HCEC 1CT (cell line): ENCODE measurements around the gene CCBE1.
"Not testable (repeated sequence)": the region's sequence is repeated elsewhere in the genome, so short reads cannot be mapped to it uniquely, and the experiment has no call there.

Source experiments
- DNase-seq: peaks from one replicate; pipeline ENCODE4 v3.0.0-alpha.2; 2017

The CCBE1 gene

DNA sequence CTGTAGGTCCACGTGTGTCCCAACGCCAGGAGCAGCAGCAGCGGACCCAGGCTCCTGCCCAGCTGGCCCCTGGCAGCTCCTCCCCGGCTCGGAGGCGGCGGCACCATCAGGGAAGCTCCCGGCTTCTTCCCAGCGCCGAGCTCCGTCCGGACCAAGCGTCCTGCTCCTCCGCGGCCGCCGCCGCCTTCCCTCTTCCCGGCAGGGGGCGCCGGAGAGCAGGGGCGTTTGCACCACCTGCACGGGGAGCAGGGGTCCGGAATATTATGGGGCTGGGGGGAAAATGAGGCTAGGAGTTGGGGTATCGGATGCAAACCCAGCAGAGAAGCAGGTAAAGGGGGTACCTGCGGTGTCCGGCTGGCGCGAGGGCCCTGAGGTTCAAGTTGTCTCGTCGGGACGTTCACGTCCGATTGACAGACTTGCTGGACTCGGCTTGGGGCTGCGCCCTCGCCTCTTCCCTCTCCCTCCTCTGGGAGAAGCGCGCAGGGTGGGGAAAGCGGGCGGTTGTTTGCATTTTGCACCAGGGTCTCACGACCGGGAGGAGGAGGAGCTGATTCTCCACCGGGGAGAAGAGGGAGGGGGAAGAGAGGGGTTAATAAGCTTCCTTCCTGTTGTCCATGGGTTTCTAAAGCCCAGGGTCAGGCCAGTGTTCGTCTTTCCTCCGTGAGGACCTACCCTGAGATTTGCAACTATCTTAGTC is at the start of gene CCBE1:
Gene CCBE1, minus strand, starts transcription at position 188 of the 697 bp plus-strand sequence.
- DNase-seq, result peak; percentile 73

DNA sequence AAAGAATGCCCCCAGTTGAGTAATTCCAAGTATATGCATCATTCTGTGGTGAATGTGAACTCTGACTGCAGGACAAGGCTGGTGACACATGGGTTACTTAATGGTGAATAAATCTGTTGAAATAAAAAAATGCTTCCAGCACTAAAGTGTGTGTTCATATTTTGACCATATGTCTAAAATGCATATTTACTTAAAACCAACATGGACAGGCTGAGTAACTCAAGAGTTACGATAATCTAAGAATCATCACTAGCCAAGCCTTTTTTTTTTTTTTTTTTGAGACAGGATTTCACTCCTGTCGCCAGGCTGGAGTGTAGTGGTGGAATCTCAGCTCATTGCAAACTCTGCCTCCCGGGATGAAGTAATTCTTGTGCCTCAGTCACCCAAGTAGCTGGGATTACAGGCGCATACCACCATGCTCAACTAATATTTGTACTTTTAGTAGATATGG is 47.1 kb upstream of the CCBE1 start:
- peak; percentile 99 for DNase-seq

DNA sequence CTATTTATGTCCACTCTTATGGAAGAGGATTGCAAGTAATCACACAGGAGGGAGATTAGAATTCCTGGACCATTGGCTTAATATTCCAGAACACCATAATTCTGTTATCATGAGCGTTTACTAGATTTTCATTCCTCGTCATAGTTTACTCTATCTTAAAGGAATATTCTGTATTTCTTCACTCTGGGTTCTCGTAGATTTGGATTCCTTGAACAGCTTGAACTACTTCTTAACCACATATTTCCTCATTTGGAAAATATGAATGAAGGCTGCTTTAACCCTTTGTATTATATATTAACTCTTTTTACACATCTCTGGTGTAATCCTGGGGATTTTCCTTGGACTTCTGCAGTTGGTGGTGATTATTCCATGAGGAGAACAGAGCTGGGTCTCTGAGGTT is 46.3 kb upstream of the CCBE1 start:
- DNase-seq, result peak; percentile 79

DNA sequence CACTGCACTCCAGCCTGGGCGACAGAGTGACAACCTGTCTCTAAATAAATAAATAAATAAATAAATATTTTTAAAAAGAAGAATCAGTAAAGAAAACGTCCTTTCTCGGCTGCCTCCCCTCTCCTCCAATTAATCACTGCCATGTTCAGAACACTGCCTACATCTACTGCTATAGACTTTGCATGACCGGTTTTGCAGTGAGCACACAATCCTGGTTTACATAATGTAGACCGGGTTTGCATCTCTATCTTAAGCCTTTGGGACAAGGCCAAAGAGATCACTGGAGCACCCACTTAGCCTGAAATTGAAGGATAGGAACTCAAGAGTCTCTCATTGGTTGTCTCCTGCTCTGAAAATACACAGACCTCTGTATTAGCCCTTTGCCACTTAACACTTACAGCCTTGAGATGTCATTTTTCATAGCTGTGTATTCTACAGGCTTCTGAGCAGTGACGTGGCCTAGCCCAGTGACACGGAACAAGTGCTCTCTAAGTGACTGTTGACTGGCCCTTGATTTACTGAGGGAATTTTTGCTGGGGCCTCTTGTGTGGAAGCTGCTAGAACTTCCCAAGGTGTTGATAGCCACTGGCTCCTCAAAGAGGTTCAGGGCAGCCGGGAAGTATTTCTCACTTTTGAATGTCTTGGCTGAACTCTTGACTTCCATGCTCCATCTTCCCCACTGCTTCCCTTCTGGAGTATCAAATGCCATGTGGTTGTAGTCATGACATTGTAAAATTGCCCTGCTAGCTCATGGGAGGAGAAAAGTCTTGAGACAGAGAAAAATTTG is 45.3 kb upstream of the CCBE1 start:
- DNase-seq, result peak; percentile 71

GRCh38 chr18:59740141-59740540 is 42.9 kb upstream of the CCBE1 start:
- no peak for DNase-seq

- DNase-seq, result no peak
Observed at GRCh38 chr18:59737776-59738300, 40.6 kb upstream of the CCBE1 start.

DNA sequence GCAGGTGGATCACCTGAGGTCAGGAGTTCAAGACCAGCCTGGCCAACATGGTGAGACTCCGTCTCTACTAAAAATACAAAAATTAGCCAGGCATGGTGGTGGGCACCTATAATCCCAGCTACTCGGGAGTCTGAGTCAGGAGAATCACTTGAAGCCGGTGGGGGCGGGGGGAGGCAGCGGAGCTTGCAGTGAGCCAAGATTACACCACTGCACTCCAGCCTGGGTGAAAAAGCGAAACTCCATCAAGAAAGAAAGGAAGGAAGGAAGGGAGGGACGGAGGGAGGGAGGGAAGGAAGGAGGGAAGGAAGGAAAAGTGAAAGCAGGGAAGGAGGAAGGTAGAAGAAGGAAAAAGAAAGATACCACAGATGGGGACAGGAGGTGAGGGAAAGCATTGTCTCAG is 40.1 kb upstream of the CCBE1 start:
- not testable (repeated sequence) for DNase-seq

DNA sequence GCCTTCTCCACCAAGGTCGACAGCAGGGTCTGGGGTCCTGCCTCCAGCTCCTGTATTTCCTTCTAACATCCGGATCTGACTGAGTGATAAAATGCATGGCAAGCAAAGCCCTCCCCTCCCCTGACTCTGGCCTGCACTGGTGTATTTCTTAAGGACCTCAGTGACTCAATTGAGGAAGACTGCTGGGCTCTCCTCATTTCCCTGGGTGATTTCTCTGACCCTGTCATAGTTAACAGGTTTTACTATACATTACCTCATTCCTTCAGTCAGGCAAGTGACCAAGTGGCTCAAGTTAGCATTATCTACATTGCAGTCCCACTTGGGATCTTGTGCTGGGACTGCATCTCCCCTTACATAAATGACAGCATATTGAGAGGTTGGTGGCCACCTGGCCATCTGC is 38.8 kb upstream of the CCBE1 start:
- DNase-seq, result no peak

DNA sequence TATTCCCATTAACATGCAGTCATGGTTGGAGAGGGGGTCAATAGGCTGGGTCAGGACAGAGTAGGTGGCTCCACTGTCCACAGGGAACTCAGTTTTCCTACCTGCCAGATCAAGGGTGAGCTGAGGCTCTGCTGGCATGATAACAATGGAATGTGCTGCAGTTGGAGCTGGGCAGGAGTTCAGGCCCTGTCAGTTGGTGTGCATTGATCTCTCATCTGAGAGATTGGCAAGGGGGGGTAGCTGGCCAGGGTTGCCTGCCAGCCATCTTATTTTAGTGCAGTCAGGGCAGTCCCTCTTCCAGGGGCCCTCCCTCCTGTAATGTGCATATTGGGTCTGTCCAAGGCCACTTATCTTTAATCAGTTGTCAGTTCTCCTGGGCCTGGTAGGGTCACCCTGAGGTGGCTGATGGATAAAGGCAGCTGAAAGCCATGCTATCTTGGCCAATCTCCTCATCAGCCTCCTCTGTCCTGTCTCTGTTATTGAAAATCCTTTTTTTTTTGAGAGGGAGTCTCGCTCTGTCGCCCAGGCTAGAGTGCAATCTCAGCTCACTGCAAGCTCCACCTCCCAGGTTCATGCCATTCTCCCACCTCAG is 38.1 kb upstream of the CCBE1 start:
- no peak for DNase-seq

DNA sequence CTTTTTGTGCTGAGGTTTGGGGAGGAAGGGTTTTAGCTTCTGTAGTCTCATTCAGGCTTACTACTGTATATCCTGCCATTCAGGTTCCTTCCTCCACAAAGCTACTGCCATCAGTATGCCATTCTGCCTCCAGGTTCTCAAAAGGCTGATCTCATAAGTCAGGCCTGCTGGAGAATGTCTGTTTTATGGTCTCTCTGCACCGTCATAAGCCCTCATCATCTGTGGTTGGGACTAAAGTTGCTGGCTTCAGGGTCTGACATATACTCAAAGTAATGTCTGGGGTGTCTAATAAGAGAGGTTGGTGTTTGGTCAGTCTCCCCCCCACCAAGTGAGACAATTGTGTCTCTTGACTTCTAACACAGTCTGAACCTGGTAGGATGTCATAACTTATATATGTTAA is 36.2 kb upstream of the CCBE1 start:
- DNase-seq, result no peak

DNA sequence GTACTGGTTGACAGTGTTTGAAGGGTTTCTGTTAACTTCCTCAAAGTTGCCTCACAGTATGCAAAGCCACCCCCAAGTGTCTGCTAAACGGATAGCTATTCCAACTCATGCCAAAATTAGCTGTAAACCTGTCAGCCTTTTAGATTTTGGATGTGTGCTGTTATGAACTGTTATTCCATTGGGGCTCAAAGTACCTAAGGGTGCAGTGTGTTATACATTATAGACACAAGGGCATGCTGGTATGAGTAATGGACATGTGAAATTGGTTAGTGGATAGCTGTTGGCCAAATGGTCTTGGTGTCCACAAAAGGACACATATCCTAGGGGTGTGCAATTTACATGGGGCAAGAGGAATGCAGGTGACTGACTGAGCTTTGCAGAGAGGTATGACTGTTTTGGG is 33.7 kb upstream of the CCBE1 start:
- DNase-seq, result no peak

GRCh38 chr18:59729781-59730180 is 32.6 kb upstream of the CCBE1 start:
- no peak for DNase-seq

DNA sequence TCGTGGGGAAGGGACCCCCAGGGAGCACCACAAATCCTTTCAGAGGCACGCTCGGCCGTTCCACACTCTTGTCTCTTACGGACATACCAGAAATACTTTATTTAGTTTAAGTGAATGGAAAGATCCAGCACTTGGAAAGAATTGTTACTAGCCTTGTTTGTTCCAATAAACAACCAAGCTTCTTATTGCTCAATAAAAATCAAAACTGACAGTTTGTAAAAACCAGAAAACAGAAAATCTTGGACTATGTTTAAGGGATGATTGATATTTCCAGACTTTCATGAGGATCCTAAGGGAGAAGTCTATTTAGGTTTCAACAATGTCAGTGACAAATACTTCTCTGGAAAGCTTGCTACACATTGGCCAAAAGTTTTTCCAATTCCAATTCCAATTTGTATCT is 31.6 kb upstream of the CCBE1 start:
- DNase-seq, result no peak

- DNase-seq, result peak; percentile 62
Observed at GRCh38 chr18:59725142-59725541, 27.9 kb upstream of the CCBE1 start.

- no peak for DNase-seq
Observed at GRCh38 chr18:59724103-59724502, 26.9 kb upstream of the CCBE1 start.

DNA sequence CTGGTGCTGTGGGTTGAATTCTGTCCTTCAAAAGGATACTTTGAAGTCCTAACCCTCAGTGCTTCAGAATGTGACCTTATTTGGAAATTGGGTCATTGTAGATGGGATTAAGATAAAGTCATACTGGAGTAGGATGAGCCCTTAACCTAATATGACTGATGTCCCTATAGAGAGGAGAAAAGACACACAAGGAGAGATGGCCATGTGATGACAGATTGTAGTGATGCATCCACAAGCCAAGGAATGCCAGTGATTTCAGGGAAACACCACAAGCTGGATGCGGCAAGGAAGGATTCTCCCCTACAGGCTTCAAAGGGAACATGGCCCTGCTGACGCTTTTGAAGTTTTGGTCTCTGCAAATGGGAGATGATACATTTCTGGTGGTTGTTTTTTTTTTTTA is 24.7 kb upstream of the CCBE1 start:
- DNase-seq, result no peak

DNA sequence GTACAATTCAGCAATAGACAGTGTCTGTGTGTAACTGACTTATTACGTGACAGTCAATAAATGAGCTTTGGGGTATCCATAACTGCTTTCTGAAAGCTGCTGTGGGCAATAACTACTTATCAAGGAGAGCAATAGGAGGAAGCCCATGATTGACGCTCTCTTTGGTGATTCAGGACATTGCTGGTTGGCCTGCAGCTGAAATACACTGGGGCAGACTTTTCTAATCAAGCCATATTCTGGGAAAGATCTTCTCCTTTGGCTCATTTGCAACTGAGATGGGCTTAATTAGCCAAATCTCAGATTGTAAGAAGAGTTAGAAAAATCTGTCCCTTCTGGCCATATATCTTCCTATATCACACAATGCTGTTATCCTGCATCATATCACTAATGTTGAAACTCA is 24.0 kb upstream of the CCBE1 start:
- DNase-seq, result no peak

DNA sequence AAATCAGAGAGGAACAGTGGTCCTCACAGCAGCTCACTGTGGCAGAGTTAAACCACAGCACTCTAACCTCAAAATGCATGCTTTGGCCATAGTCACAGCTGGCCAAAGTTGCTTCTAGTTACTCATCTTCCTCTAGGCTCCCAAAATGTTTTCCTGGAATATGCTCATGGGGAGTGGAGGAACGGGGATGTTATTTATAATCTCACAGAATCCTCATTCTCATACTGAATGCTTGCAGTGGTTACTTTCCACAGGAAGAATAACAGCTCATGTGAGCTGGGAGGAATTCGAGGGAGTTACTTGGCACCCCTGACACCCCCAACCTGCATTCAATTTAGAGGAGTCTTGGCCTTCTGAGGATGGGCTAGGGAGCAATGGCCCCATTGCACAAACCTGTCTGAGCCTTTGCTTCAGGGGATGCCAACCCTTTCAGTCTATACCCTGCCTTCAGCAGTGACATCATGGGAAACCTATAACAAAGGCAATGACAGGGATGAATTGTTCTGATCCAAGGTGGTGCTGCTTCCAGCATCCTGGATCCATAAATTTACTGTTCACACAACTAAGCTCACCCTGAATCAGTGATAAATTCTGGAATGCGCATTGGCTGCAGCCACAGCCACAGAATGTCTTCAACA is 22.4 kb upstream of the CCBE1 start:
- DNase-seq, result peak; percentile 95

GRCh38 chr18:59718464-59719157 is 21.4 kb upstream of the CCBE1 start:
- no peak for DNase-seq

- DNase-seq, result peak; percentile 99
Observed at GRCh38 chr18:59718108-59718463, 20.9 kb upstream of the CCBE1 start.

- DNase-seq, result no peak
Observed at GRCh38 chr18:59717291-59717690, 20.1 kb upstream of the CCBE1 start.

DNA sequence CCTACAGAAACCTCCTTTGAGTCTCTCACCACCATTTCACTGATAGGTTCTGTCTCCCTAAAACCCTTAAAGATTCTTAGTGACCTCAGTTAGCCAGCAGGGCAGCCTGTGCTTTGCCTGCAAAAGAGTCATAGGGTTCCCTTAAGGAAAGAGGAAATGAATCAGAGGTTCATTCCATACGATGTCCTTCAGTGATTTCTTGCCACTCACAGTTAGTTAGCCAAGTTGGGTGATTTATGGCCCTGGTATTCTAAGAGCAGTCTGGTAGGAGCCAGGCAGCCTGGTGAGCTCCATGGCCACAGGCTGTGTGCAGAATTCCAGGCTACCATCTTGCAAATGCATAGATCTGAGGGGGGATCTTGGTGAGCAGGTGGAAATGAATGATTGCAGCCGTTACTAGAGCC is 18.7 kb upstream of the CCBE1 start:
- DNase-seq, result peak; percentile 99

DNA sequence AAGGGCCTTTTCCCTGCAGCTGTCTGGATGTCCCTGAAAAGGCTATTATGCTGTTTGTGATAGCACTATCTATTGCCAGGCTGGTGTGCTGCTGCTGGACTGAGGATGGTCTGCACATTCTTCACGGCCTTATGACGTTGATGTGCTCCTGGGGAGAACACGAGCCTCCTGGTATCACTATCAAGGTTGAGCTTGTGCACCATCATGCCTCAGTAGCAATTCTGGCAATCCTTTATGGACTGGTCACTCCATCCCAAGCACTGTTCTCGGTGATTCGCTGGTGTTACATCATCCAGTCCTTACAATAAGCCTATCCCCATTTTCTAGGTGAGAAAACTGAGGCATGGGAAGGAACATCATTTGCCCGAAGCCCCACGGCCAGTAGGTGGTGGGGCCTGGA is 18.2 kb upstream of the CCBE1 start:
- no peak for DNase-seq
